GM23248 (cell line): ENCODE measurements around the gene NCAPG. TPM values are rescaled to one million over a fixed set of nuclear protein-coding genes. Genes with fewer than 3 reads are reported as not detected.

Experiments used
- DNase-seq: peaks from one replicate; pipeline ENCODE4 v3.0.0-alpha.2; 2015
- H2AFZ ChIP-seq: fragments of 200-600 bp; sonication (generic); 2 replicates; pipeline ENCODE4 v1.6.1; 2016; ENCODE audit warnings: antibody characterized with exemption
- H3F3A ChIP-seq: fragments of 200-600 bp; sonication (generic); 2 replicates; pipeline ENCODE4 v1.6.1; 2016; ENCODE audit warnings: mild to moderate bottlenecking, antibody characterized with exemption, mixed run types; ENCODE audit not compliant: insufficient read depth
- H3K27ac ChIP-seq: fragments of 200-600 bp; sonication (generic); 2 replicates; pipeline ENCODE4 v1.5.1; 2016; ENCODE audit warnings: mild to moderate bottlenecking
- H3K27me3 ChIP-seq: fragments of 200-600 bp; sonication (generic); replicated peaks from 2 replicates; pipeline ENCODE4 v1.6.1; 2016; ENCODE audit warnings: mild to moderate bottlenecking; ENCODE audit not compliant: insufficient read depth
- H3K36me3 ChIP-seq: fragments of 200-600 bp; sonication (generic); 2 replicates; pipeline ENCODE4 v1.6.1; 2016; ENCODE audit warnings: low read depth, mild to moderate bottlenecking
- H3K4me1 ChIP-seq: fragments of 200-600 bp; sonication (generic); 2 replicates; pipeline ENCODE4 v1.6.1; 2016; ENCODE audit warnings: mild to moderate bottlenecking; ENCODE audit not compliant: insufficient read depth
- H3K4me2 ChIP-seq: fragments of 200-600 bp; sonication (generic); one replicate; pipeline ENCODE4 v1.6.1; 2016; ENCODE audit warnings: mild to moderate bottlenecking; ENCODE audit not compliant: unreplicated experiment
- H3K4me3 ChIP-seq: fragments of 200-600 bp; sonication (generic); 2 replicates; pipeline ENCODE4 v1.5.1; 2016; ENCODE audit warnings: mild to moderate bottlenecking
- H3K79me2 ChIP-seq: fragments of 200-600 bp; sonication (generic); 2 replicates; pipeline ENCODE4 v1.6.1; 2016; ENCODE audit warnings: mild to moderate bottlenecking; ENCODE audit not compliant: insufficient read depth
- H3K9ac ChIP-seq: fragments of 200-600 bp; sonication (generic); 2 replicates; pipeline ENCODE4 v1.6.1; 2016; ENCODE audit warnings: mild to moderate bottlenecking
- H3K9me2 ChIP-seq: fragments of 200-600 bp; sonication (generic); 2 replicates; pipeline ENCODE4 v1.6.1; 2016; ENCODE audit warnings: mixed run types, mild to moderate bottlenecking, moderate library complexity; ENCODE audit not compliant: insufficient read depth
- H3K9me3 ChIP-seq: fragments of 200-600 bp; sonication (generic); one replicate; pipeline ENCODE4 v1.6.1; 2017; ENCODE audit warnings: low read depth
- H4K20me1 ChIP-seq: fragments of 200-600 bp; sonication (generic); 2 replicates; pipeline ENCODE4 v1.6.0; 2016; ENCODE audit not compliant: insufficient read depth
- EZH2 ChIP-seq: fragments of 200-600 bp; sonication (generic); IDR thresholded peaks from 2 replicates; pipeline ENCODE4 v1.6.1; 2018; ENCODE audit warnings: antibody characterized with exemption, mild to moderate bottlenecking; ENCODE audit not compliant: insufficient read depth, poor library complexity, severe bottlenecking
- EZH2phosphoT487 ChIP-seq: fragments of 200-600 bp; sonication (generic); IDR thresholded peaks from 2 replicates; pipeline ENCODE4 v1.6.1; 2018; ENCODE audit warnings: antibody characterized with exemption, moderate library complexity, mild to moderate bottlenecking, low read depth; ENCODE audit not compliant: insufficient read depth
- WGBS, 2 experiments: methylation state at CpG; one replicate each; pipeline ENCODE4 v1.1.6; 2015 to 2017; ENCODE audit warnings: low lambda C conversion rate in 2 of 2, low coverage in 1 of 2; ENCODE audit errors: missing lambda C conversion rate in 2 of 2; 5-methylcytosine and 5-hydroxymethylcytosine counted together
- in situ Hi-C: fragments of 300-500 bp; cut with MboI; formaldehyde crosslinking; loops from 2 replicates; pipeline ENCODE4 v1.15.0; 2020
- polyA plus RNA-seq: library from polyadenylated mRNA; unstranded; fragments of >200 nt; fragmentation: Nextera tagmentation; extraction: Ambion mirVana; gene quantifications from 2 replicates; pipeline ENCODE4 v1.2.1, GENCODE V29; 2016
- total RNA-seq: library from RNA; depleted of rRNA; stranded (reverse); fragments of >200 nt; shearing (Covaris generic); gene quantifications from 2 replicates; pipeline ENCODE4 v1.2.3, GENCODE V29; 2014

The NCAPG gene
- total and polyA plus RNA-seq, 2 experiments from 2014 or later, result 13.1 to 15.6 TPM

- TF ChIP-seq EZH2phosphoT487 (no peak), EZH2 (no peak)
- in situ Hi-C loops, result loop anchor here (25.0 kb wide), 1 partner anchor 249 kb away; no protein-coding TSS in a partner anchor
- H3K9me2 ChIP-seq, result no peaks in the 10 kb centered on the region
- H3K4me2 ChIP-seq, result peak overlapping the region; percentile 97
- H3F3A ChIP-seq, result peaks cover 12% of the 10 kb centered on the region; the same call in 1 of the 2 replicates
- peaks cover 93% of the 10 kb centered on the region for H3K79me2 ChIP-seq
- H3K9ac ChIP-seq, result peak overlapping the region; percentile 84
- 1 to 2% methylated on average over 33 to 46 of the region's 48 CpGs for WGBS, 2 experiments
- DNase-seq, result peak; percentile 75
- peak overlapping the region; percentile 97 for H3K4me3 ChIP-seq
- H2AFZ ChIP-seq, result peak overlapping the region; percentile 95
- peaks cover 10% of the 10 kb centered on the region; the same call in 1 of the 2 replicates for H4K20me1 ChIP-seq
- peaks cover 4% of the 10 kb centered on the region; the same call in 1 of the 2 replicates for H3K36me3 ChIP-seq
- H3K9me3 ChIP-seq, result no peaks in the 10 kb centered on the region
- H3K27me3 ChIP-seq, result no peaks in the 10 kb centered on the region
- H3K27ac ChIP-seq, result peak overlapping the region; percentile 29
- H3K4me1 ChIP-seq, result peaks cover 61% of the 10 kb centered on the region
These were observed 362 bp downstream of the NCAPG start for GRCh38 chr4:17811078-17811603.

- H4K20me1 ChIP-seq, result peaks cover 1% of the 10 kb centered on the region; the same call in 1 of the 2 replicates
- H3F3A ChIP-seq, result peaks cover 12% of the 10 kb centered on the region; the same call in 1 of the 2 replicates
- peak overlapping the region; percentile 95 for H2AFZ ChIP-seq
- H3K79me2 ChIP-seq, result peaks cover 93% of the 10 kb centered on the region
- H3K9me2 ChIP-seq, result no peaks in the 10 kb centered on the region
- H3K27me3 ChIP-seq, result no peaks in the 10 kb centered on the region
- WGBS, 2 experiments, result 14 to 19% methylated on average over 3 of the region's 3 CpGs
- H3K9me3 ChIP-seq, result no peaks in the 10 kb centered on the region
- TF ChIP-seq EZH2 (no peak), EZH2phosphoT487 (no peak)
- in situ Hi-C loops, result loop anchor here (25.0 kb wide), 1 partner anchor 250 kb away; no protein-coding TSS in a partner anchor
- H3K36me3 ChIP-seq, result peaks cover 4% of the 10 kb centered on the region; the same call in 1 of the 2 replicates
- peak overlapping the region; percentile 84 for H3K9ac ChIP-seq
- H3K4me2 ChIP-seq, result peak overlapping the region; percentile 97
- no peak for DNase-seq
- peak overlapping the region; percentile 29; the same call in 1 of the 2 replicates for H3K27ac ChIP-seq
- peak overlapping the region; percentile 97 for H3K4me3 ChIP-seq
- peaks cover 52% of the 10 kb centered on the region for H3K4me1 ChIP-seq
These were observed 1.3 kb downstream of the NCAPG start for GRCh38 chr4:17812125-17812524.

GRCh38 chr4:17812801-17813200 is 2.0 kb downstream of the NCAPG start:
- in situ Hi-C loops, result loop anchor here (25.0 kb wide), 1 partner anchor 250 kb away; no protein-coding TSS in a partner anchor
- H3K9me2 ChIP-seq, result no peaks in the 10 kb centered on the region
- no peaks in the 10 kb centered on the region for H3K9me3 ChIP-seq
- peak overlapping the region; percentile 84 for H3K9ac ChIP-seq
- H3K4me3 ChIP-seq, result peak overlapping the region; percentile 97
- H3K27ac ChIP-seq, result 0 out of 2 replicates have a peak overlapping the region, but pooled peaks have one; percentile 29
- H3K79me2 ChIP-seq, result peaks cover 93% of the 10 kb centered on the region
- no peaks in the 10 kb centered on the region for H3K27me3 ChIP-seq
- peak overlapping the region; percentile 95 for H2AFZ ChIP-seq
- WGBS, 2 experiments, result 63 to 65% methylated on average over 3 of the region's 3 CpGs
- no peaks in the 10 kb centered on the region; the same call in 1 of the 2 replicates for H4K20me1 ChIP-seq
- peak; percentile 39 for DNase-seq
- H3K4me2 ChIP-seq, result peak overlapping the region; percentile 97
- H3F3A ChIP-seq, result peaks cover 12% of the 10 kb centered on the region; the same call in 1 of the 2 replicates
- peaks cover 45% of the 10 kb centered on the region for H3K4me1 ChIP-seq
- peaks cover 4% of the 10 kb centered on the region; the same call in 1 of the 2 replicates for H3K36me3 ChIP-seq
- TF ChIP-seq EZH2, result no peak
- no peak for TF ChIP-seq EZH2phosphoT487

GRCh38 chr4:17814140-17814539 is 3.4 kb downstream of the NCAPG start:
- peak overlapping the region; percentile 28 for H3K27ac ChIP-seq
- H3K4me3 ChIP-seq, result peak overlapping the region; percentile 22; the same call in 1 of the 2 replicates
- peak overlapping the region; percentile 95 for H2AFZ ChIP-seq

More at GRCh38 chr4:17814140-17814539, 3.4 kb downstream of the NCAPG start:
- Histone ChIP-seq H3K9me3 (no peaks in the 10 kb centered on the region), H3K36me3 (peaks cover 5% of the 10 kb centered on the region; the same call in 1 of the 2 replicates), H3K9me2 (no peaks in the 10 kb centered on the region), H3K27me3 (no peaks in the 10 kb centered on the region), H3F3A (peaks cover 11% of the 10 kb centered on the region; the same call in 1 of the 2 replicates), H3K79me2 (peaks cover 93% of the 10 kb centered on the region), H3K4me2 (peak overlapping the region; percentile 97), H4K20me1 (no peaks in the 10 kb centered on the region; the same call in 1 of the 2 replicates), H3K4me1 (peaks cover 32% of the 10 kb centered on the region), H3K9ac (peak overlapping the region; percentile 84; the same call in 1 of the 2 replicates)
- TF ChIP-seq EZH2phosphoT487 (no peak), EZH2 (no peak)
- 82 to 83% methylated on average over 3 of the region's 3 CpGs for WGBS, 2 experiments
- in situ Hi-C loops, result loop anchor here (25.0 kb wide), 1 partner anchor 252 kb away; no protein-coding TSS in a partner anchor
- DNase-seq, result peak; percentile 62
